Peyer's patch (tissue), 4 donors: Measurements from ENCODE around the gene PPP1R13B.

Experiments used
- CTCF ChIP-seq, 6 experiments: fragments of 450-650 bp in 4 of 6; fragments of 200-600 bp in 2 of 6; sonication (generic) in 1 of 6; IDR thresholded peaks; one replicate each; pipeline ENCODE4 v1.5.1; 2017 to 2019; ENCODE audit warnings: antibody characterized with exemption in 6 of 6, mild to moderate bottlenecking in 3 of 6, moderate library complexity in 1 of 6
- POLR2A ChIP-seq, 2 donors: fragments of 450-650 bp; IDR thresholded peaks; one replicate each; pipeline ENCODE4 v1.5.1; 2017; ENCODE audit warnings: antibody characterized with exemption in 2 of 2, mild to moderate bottlenecking in 2 of 2, moderate library complexity in 2 of 2

- TF ChIP-seq CTCF (IDR thresholded peaks at IDR 0.05) (no peak), POLR2A (IDR thresholded peaks at IDR 0.05) (no peak)
These were observed 142.7 kb downstream of the PPP1R13B start for GRCh38 chr14:103704708-103705107.
